22Rv1 (cell line): ENCODE data around the gene CPNE4.

Source experiments
- CTCF ChIP-seq: fragments of 450-650 bp; IDR thresholded peaks from 2 replicates; pipeline ENCODE4 v1.5.1; 2017; ENCODE audit warnings: mild to moderate bottlenecking
- ZFX ChIP-seq: fragments of 450-650 bp; IDR thresholded peaks from 2 replicates; pipeline ENCODE4 v1.6.1; 2017; ENCODE audit warnings: antibody characterized with exemption, borderline replicate concordance

- TF ChIP-seq CTCF = no peak
- TF ChIP-seq ZFX = no peak
These were observed 233.2 kb downstream of the CPNE4 start for GRCh38 chr3:131801566-131801965.
